Parathyroid adenoma (tissue), 2 donors: ENCODE measurements around the gene PPP2R5C.

Experiments used
- H2AFZ ChIP-seq: fragments of 300-600 bp; sonication (generic); one replicate; pipeline ENCODE4 v1.7.0; 2017; ENCODE audit warnings: antibody characterized with exemption, mild to moderate bottlenecking
- H3K27ac ChIP-seq: fragments of 300-600 bp; sonication (generic); one replicate; pipeline ENCODE4 v1.7.0; 2017
- H3K27me3 ChIP-seq: fragments of 300-600 bp; sonication (generic); one replicate; pipeline ENCODE4 v1.7.0; 2017; ENCODE audit warnings: low read length; ENCODE audit not compliant: control insufficient read depth, insufficient read depth
- H3K36me3 ChIP-seq: fragments of 300-600 bp; sonication (generic); one replicate; pipeline ENCODE4 v1.7.0; 2017; ENCODE audit warnings: low read length; ENCODE audit not compliant: control insufficient read depth, insufficient read depth
- H3K4me1 ChIP-seq: fragments of 300-600 bp; sonication (generic); one replicate; pipeline ENCODE4 v1.7.0; 2017; ENCODE audit warnings: control low read depth
- H3K4me2 ChIP-seq: fragments of 300-600 bp; sonication (generic); one replicate; pipeline ENCODE4 v1.7.0; 2017; ENCODE audit warnings: low read length
- H3K4me3 ChIP-seq: fragments of 300-600 bp; sonication (generic); one replicate; pipeline ENCODE4 v1.7.0; 2017; ENCODE audit warnings: low read depth, low read length
- H3K79me2 ChIP-seq: fragments of 300-600 bp; sonication (generic); one replicate; pipeline ENCODE4 v1.7.0; 2017; ENCODE audit warnings: control low read depth
- H3K9ac ChIP-seq: fragments of 300-600 bp; sonication (generic); one replicate; pipeline ENCODE4 v1.7.0; 2017; ENCODE audit warnings: mild to moderate bottlenecking
- H3K9me3 ChIP-seq: fragments of 300-600 bp; sonication (generic); one replicate; pipeline ENCODE4 v1.7.0; 2017; ENCODE audit warnings: low read length; ENCODE audit not compliant: control insufficient read depth
- TF ChIP-seq, protein P1 (sequence below): fragments of 300-600 bp; sonication (generic); IDR thresholded peaks from one replicate; pipeline ENCODE4 v1.7.0; 2017; ENCODE audit warnings: antibody characterized with exemption, mild to moderate bottlenecking
- donor health status: primary hyperparathyroidism.

Gene PPP2R5C

DNA sequence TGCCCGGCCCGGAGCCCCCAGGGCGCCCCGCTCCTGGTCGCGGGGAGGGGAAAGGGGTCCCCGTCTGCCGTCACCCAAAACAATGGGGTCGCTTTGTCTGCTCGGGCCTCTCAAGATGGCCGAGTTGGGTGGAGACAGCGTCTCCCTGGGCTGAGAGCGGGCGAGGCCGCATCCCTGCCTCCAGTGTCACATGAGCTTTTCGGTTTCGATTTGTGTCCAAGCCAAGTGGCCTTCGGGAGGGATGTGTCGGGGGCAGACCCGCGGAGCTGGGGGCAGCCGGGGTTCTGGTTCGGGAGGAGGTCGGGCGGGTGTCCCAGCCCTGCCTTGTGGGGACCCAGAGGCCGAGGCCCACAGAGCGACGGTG lies 203.7 kb downstream of the PPP2R5C start:
- Histone ChIP-seq H3K36me3 (no peaks in the 10 kb centered on the region), H3K4me3 (peak overlapping the region; percentile 70), H3K27me3 (no peaks in the 10 kb centered on the region), H2AFZ (peak overlapping the region; percentile 98), H3K4me1 (peaks cover 4% of the 10 kb centered on the region), H3K4me2 (peak overlapping the region; percentile 79), H3K27ac (peak overlapping the region; percentile 87), H3K79me2 (peaks cover 39% of the 10 kb centered on the region), H3K9ac (peak overlapping the region; percentile 93), H3K9me3 (no peaks in the 10 kb centered on the region)
- TF ChIP-seq, protein P1, sequence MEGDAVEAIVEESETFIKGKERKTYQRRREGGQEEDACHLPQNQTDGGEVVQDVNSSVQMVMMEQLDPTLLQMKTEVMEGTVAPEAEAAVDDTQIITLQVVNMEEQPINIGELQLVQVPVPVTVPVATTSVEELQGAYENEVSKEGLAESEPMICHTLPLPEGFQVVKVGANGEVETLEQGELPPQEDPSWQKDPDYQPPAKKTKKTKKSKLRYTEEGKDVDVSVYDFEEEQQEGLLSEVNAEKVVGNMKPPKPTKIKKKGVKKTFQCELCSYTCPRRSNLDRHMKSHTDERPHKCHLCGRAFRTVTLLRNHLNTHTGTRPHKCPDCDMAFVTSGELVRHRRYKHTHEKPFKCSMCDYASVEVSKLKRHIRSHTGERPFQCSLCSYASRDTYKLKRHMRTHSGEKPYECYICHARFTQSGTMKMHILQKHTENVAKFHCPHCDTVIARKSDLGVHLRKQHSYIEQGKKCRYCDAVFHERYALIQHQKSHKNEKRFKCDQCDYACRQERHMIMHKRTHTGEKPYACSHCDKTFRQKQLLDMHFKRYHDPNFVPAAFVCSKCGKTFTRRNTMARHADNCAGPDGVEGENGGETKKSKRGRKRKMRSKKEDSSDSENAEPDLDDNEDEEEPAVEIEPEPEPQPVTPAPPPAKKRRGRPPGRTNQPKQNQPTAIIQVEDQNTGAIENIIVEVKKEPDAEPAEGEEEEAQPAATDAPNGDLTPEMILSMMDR: no peak

DNA sequence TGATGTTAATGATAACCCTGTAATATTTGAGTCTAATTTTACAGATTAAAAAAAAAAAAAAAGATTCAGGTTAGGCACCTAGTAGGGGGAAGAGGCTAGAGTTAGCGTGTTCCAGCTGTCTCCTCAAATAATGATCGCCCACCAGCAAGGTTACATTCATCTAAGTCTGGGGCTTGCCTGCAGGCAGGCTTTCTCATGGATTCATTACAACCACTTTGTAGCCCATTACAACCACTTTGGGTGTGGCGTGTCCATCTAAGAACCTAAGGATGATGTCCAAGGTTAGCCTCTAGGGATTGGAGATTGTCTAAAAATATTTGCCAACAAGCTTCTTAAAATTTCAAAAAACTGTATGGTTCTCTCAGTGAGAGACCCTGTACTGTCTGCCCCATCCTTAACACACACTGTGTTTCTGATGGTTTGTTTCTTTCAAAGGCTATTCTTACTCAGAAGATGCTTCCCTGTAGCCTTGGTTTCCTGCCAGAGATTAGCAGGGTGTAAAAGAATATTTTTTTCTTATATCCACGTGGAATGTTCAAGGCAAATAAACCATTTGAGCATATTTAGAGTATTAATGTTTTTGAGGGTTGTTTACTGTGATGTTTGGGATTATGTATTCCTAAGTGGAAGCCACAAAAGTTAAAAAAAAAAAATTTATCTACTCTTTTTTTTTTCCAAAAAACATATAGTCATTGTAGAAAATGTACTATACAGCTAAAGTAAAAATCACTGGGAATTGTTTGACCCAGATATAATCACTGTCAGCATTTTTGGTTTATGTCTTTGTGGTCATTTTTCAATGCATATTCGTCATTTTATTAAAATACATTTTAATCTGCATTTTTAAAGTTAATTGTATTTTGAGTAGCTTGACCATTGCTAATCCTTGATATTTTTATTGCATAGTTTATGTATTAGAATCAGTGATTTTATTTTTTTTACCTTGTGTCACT lies 204.5 kb downstream of the PPP2R5C start:
- no peaks in the 10 kb centered on the region for H3K36me3 ChIP-seq
- H3K9me3 ChIP-seq: no peaks in the 10 kb centered on the region
- TF ChIP-seq, protein P1: no peak
- no peak overlapping the region for H3K9ac ChIP-seq
- H3K27ac ChIP-seq: peak overlapping the region; percentile 87
- H3K4me2 ChIP-seq: peak overlapping the region; percentile 79
- H3K27me3 ChIP-seq: no peaks in the 10 kb centered on the region
- peaks cover 4% of the 10 kb centered on the region for H3K4me1 ChIP-seq
- peak overlapping the region; percentile 70 for H3K4me3 ChIP-seq
- H3K79me2 ChIP-seq: peaks cover 44% of the 10 kb centered on the region
- H2AFZ ChIP-seq: no peak overlapping the region

DNA sequence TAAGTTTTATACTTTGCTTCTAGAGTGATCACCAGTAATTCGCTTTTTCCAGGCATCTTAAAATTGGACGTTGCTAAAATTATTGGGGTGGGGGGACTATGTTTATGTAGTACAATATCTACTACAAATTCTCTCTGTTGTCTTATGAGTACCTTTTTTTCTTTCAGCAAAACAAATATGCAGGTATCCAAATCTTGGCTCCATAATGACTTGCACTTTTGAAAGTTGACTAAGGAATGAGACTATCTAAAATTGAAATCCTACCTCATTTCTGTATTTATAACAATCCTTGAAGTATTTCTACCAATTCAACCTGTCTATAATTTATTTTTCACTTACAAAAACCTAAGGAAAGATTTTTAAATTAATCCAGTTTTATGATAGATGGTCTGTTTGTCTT lies 205.2 kb downstream of the PPP2R5C start:
- H3K9ac ChIP-seq: no peak overlapping the region

DNA sequence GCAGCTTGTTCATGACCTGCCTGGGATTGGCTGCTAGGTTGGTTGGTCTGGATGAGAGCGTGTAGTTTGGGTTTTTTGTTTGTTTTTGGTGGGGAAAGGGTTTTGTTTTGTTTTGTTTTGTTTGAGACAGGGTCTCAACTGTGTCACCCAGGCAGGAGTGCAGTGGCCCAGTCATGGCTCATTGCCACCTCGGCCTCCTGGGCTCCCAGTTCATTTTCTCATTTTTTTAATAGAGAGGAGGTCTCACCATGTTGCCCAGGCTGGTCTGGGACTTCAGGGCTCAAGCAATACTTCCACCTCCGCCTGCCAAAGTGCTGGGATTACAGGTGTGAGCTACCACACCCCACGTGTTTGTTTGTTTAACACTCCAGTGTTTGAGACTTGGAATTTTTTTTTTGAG lies 206.7 kb downstream of the PPP2R5C start:
- Histone ChIP-seq H3K36me3 (no peaks in the 10 kb centered on the region), H3K9ac (no peak overlapping the region), H3K27me3 (no peaks in the 10 kb centered on the region), H3K4me2 (no peak overlapping the region), H3K4me3 (no peak overlapping the region), H2AFZ (no peak overlapping the region), H3K9me3 (no peaks in the 10 kb centered on the region), H3K27ac (no peak overlapping the region), H3K4me1 (peaks cover 9% of the 10 kb centered on the region), H3K79me2 (peaks cover 62% of the 10 kb centered on the region)
- TF ChIP-seq, protein P1: no peak

More for the DNA sequence above, 205.2 kb downstream of the PPP2R5C start:
- Histone ChIP-seq H3K9me3 (no peaks in the 10 kb centered on the region), H3K27me3 (no peaks in the 10 kb centered on the region), H3K27ac (no peak overlapping the region), H3K4me1 (peaks cover 7% of the 10 kb centered on the region), H3K4me3 (no peak overlapping the region), H3K4me2 (no peak overlapping the region), H2AFZ (no peak overlapping the region), H3K79me2 (peaks cover 51% of the 10 kb centered on the region), H3K36me3 (no peaks in the 10 kb centered on the region)
- TF ChIP-seq, protein P1: no peak

DNA sequence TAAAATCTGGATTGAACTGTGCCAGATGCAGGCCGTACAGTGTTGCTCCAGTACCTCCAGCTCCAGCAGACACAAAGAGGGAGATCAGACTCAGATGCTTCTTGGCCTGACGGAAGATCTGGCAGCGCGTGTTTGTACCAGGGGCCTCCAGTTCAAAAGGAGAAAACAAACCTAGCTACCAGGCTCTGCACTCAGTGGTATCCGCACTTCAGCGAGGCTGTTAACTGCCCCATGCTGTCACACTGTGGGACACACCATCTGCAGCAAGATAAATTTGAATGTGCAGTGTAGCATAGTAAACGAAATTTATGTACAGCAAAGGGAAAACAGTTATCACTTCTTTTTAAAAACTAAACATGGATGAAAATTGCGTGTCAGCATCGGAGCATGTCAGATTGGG lies 208.0 kb downstream of the PPP2R5C start:
- Histone ChIP-seq H3K79me2 (peaks cover 70% of the 10 kb centered on the region), H2AFZ (no peak overlapping the region), H3K27me3 (no peaks in the 10 kb centered on the region), H3K4me1 (peaks cover 9% of the 10 kb centered on the region), H3K9ac (no peak overlapping the region), H3K36me3 (no peaks in the 10 kb centered on the region), H3K4me3 (no peak overlapping the region), H3K27ac (no peak overlapping the region), H3K9me3 (no peaks in the 10 kb centered on the region), H3K4me2 (no peak overlapping the region)
- TF ChIP-seq, protein P1: no peak
